H9 (cell line): ENCODE data around the gene PAK1. TPM values are rescaled to one million over a fixed set of nuclear protein-coding genes. Genes with fewer than 3 reads are reported as not detected.

Experiments used
- DNase-seq: peaks from one replicate; pipeline ENCODE4 v3.0.0-alpha.2; 2017
- H2AFZ ChIP-seq: one replicate; pipeline ENCODE4 v1.6.1; 2013; ENCODE audit warnings: mild to moderate bottlenecking, low read length, control low read depth, moderate library complexity
- H2AK5ac ChIP-seq: 2 replicates; pipeline ENCODE4 v1.6.1; 2013; ENCODE audit warnings: low read length, control low read depth, mixed read lengths; ENCODE audit not compliant: insufficient read length
- H2BK120ac ChIP-seq: one replicate; pipeline ENCODE4 v1.6.1; 2013; ENCODE audit warnings: low read depth, mild to moderate bottlenecking, low read length, control low read depth, inconsistent platforms; ENCODE audit not compliant: poor library complexity, severe bottlenecking
- H2BK12ac ChIP-seq: 2 replicates; pipeline ENCODE4 v1.6.1; 2013; ENCODE audit warnings: low read length, control low read depth, mixed read lengths, low read depth; ENCODE audit not compliant: insufficient read length
- H2BK15ac ChIP-seq: 2 replicates; pipeline ENCODE4 v1.6.1; 2013; ENCODE audit warnings: low read depth, low read length, control low read depth
- H2BK20ac ChIP-seq: one replicate; pipeline ENCODE4 v1.6.1; 2013; ENCODE audit warnings: low read depth, mild to moderate bottlenecking, low read length, control low read depth, inconsistent platforms; ENCODE audit not compliant: poor library complexity, severe bottlenecking
- H2BK5ac ChIP-seq: 2 replicates; pipeline ENCODE4 v1.6.1; 2013; ENCODE audit warnings: low read length, control low read depth, mixed read lengths; ENCODE audit not compliant: insufficient read length
- H3K14ac ChIP-seq: 2 replicates; pipeline ENCODE4 v1.6.1; 2013; ENCODE audit warnings: low read length, control low read depth; ENCODE audit not compliant: insufficient read depth
- H3K18ac ChIP-seq: 2 replicates; pipeline ENCODE4 v1.6.1; 2013; ENCODE audit warnings: low read depth, mild to moderate bottlenecking, mixed read lengths, low read length, control low read depth; ENCODE audit not compliant: insufficient read length
- H3K23ac ChIP-seq: 2 replicates; pipeline ENCODE4 v1.6.1; 2013; ENCODE audit warnings: low read length, control low read depth, mixed read lengths, low read depth; ENCODE audit not compliant: insufficient read length
- H3K23me2 ChIP-seq: 2 replicates; pipeline ENCODE4 v1.6.1; 2013; ENCODE audit warnings: low read depth, mild to moderate bottlenecking, mixed read lengths, low read length, control low read depth; ENCODE audit not compliant: insufficient read length, poor library complexity, severe bottlenecking
- H3K27ac ChIP-seq: 2 replicates; pipeline ENCODE4 v1.5.1; 2013; ENCODE audit warnings: low read length, control low read depth, mixed read lengths, low read depth; ENCODE audit not compliant: insufficient read length
- H3K27me3 ChIP-seq: 2 replicates; pipeline ENCODE4 v1.6.1; 2013; ENCODE audit warnings: low read length, control low read depth, inconsistent platforms; ENCODE audit not compliant: insufficient read depth
- H3K4ac ChIP-seq: 2 replicates; pipeline ENCODE4 v1.6.1; 2013; ENCODE audit warnings: low read depth, mild to moderate bottlenecking, control low read depth, inconsistent platforms, low read length, moderate library complexity
- H3K4me1 ChIP-seq: 2 replicates; pipeline ENCODE4 v1.6.1; 2013; ENCODE audit warnings: low read length, control low read depth, inconsistent platforms; ENCODE audit not compliant: insufficient read depth
- H3K4me2 ChIP-seq: 2 replicates; pipeline ENCODE4 v1.6.1; 2013; ENCODE audit warnings: low read length, control low read depth, mixed read lengths; ENCODE audit not compliant: insufficient read length, insufficient read depth
- H3K56ac ChIP-seq: 2 replicates; pipeline ENCODE4 v1.6.1; 2013; ENCODE audit warnings: low read depth, mild to moderate bottlenecking, mixed read lengths, low read length, control low read depth; ENCODE audit not compliant: insufficient read length
- H3K79me1 ChIP-seq: 2 replicates; pipeline ENCODE4 v1.6.1; 2013; ENCODE audit warnings: low read depth, mild to moderate bottlenecking, moderate library complexity, low read length, control low read depth, inconsistent platforms; ENCODE audit not compliant: insufficient read depth, poor library complexity, severe bottlenecking
- H3K79me2 ChIP-seq: 2 replicates; pipeline ENCODE4 v1.6.1; 2013; ENCODE audit warnings: low read length, control low read depth, inconsistent platforms; ENCODE audit not compliant: insufficient read depth
- H3K9ac ChIP-seq: 2 replicates; pipeline ENCODE4 v1.6.1; 2013; ENCODE audit warnings: low read length, control low read depth, mixed read lengths; ENCODE audit not compliant: insufficient read length; ENCODE audit errors: extremely low read depth
- H3K9me3 ChIP-seq: one replicate; pipeline ENCODE4 v1.6.1; 2013; ENCODE audit warnings: low read depth, low read length, inconsistent platforms; ENCODE audit not compliant: control insufficient read depth
- H3T11ph ChIP-seq: one replicate; pipeline ENCODE4 v1.6.1; 2013; ENCODE audit warnings: mild to moderate bottlenecking, low read length, control low read depth, inconsistent platforms
- H4K20me1 ChIP-seq: one replicate; pipeline ENCODE4 v1.6.1; 2013; ENCODE audit not compliant: control insufficient read depth, insufficient read length, insufficient read depth
- H4K5ac ChIP-seq: 2 replicates; pipeline ENCODE4 v1.6.1; 2013; ENCODE audit warnings: low read depth, mild to moderate bottlenecking, mixed read lengths, low read length, control low read depth; ENCODE audit not compliant: insufficient read length
- H4K8ac ChIP-seq: replicated peaks from 2 replicates; pipeline ENCODE4 v1.6.1; 2013; ENCODE audit warnings: low read length, control low read depth, mixed read lengths, low read depth; ENCODE audit not compliant: insufficient read length
- H4K91ac ChIP-seq: 2 replicates; pipeline ENCODE4 v1.6.1; 2013; ENCODE audit warnings: low read depth, mild to moderate bottlenecking, moderate library complexity, mixed read lengths, low read length, control low read depth; ENCODE audit not compliant: insufficient read length
- H3K27ac Mint-ChIP-seq, 3 experiments: 2 replicates in 2 of 3; 3 replicates in 1 of 3; pipeline ENCODE4 v1.8.0; 2020 to 2021; ENCODE audit warnings: mixed read lengths in 3 of 3, mild to moderate bottlenecking in 1 of 3, moderate library complexity in 1 of 3
- H3K27me3 Mint-ChIP-seq: 2 replicates; pipeline ENCODE4 v1.8.0; 2021; ENCODE audit warnings: low read depth, mild to moderate bottlenecking, moderate library complexity, mixed read lengths
- H3K36me3 Mint-ChIP-seq, 3 experiments: 2 replicates in 2 of 3; 3 replicates in 1 of 3; pipeline ENCODE4 v1.8.0; 2020 to 2021; ENCODE audit warnings: low read depth in 3 of 3, mixed read lengths in 3 of 3; ENCODE audit not compliant: insufficient read depth in 1 of 3
- H3K4me1 Mint-ChIP-seq, 2 experiments: 2 replicates each; pipeline ENCODE4 v1.8.0; 2020; ENCODE audit warnings: mixed read lengths in 2 of 2
- H3K4me3 Mint-ChIP-seq, 2 experiments: 2 replicates in 1 of 2; 3 replicates in 1 of 2; pipeline ENCODE4 v1.8.0; 2020 to 2021; ENCODE audit warnings: mild to moderate bottlenecking in 2 of 2, mixed read lengths in 2 of 2, moderate library complexity in 1 of 2
- H3K9me3 Mint-ChIP-seq, 2 experiments: 2 replicates in 1 of 2; 3 replicates in 1 of 2; pipeline ENCODE4 v1.8.0; 2020; ENCODE audit warnings: mild to moderate bottlenecking in 2 of 2, mixed read lengths in 2 of 2, moderate library complexity in 1 of 2
- CTCF ChIP-seq: fragments of 200-600 bp; sonication (generic); conservative IDR thresholded peaks from 3 replicates; pipeline ENCODE4 v1.8.0; 2021; ENCODE audit warnings: antibody characterized with exemption, mild to moderate bottlenecking
- WGBS: extraction: QIAGEN DNeasy Blood & Tissue Kit; methylation state at CpG from one replicate; pipeline ENCODE4 v1.1.7; 2013; ENCODE audit warnings: missing lambda C conversion rate, low lambda C conversion rate, mixed read lengths; ENCODE audit not compliant: insufficient read length; ENCODE audit errors: extremely low coverage; 5-methylcytosine and 5-hydroxymethylcytosine counted together
- total RNA-seq: library from RNA; stranded (reverse); gene quantifications from 2 replicates; pipeline ENCODE4 v1.2.1, GENCODE V29; 2021

The PAK1 gene
- total RNA-seq, 1 experiment from 2014 or later = 122 TPM

DNA sequence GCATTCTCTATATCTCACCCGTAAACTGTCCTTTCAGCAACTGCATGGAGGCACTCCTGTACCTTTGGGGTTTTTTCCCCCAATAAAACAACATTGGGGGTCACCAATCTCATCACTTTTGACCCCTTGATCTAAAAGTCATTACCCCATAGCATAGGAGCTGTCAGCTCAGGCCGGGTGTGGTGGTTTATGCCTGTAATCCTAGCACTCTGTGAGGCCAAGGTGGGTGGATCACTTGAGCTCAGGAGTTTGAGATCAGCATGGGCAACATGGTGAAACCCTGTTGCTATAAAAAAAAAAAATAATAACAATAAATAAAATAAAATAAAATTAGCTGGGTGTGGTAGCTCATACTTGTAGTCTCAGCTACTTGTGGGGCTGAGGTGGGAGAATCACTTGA lies 155.3 kb downstream of the PAK1 start:
- Histone ChIP-seq H3K79me1 (no peaks in the 10 kb centered on the region), H2BK5ac (no peak overlapping the region), H3K79me2 (no peaks in the 10 kb centered on the region), H2BK20ac (no peak overlapping the region), H4K91ac (no peak overlapping the region), H4K5ac (no peak overlapping the region), H3K27ac (no peak overlapping the region), H3K23me2 (no peaks in the 10 kb centered on the region), H3K56ac (no peak overlapping the region), H2BK120ac (no peak overlapping the region), H2BK12ac (no peak overlapping the region), H3T11ph (no peak overlapping the region), H3K9me3 (no peaks in the 10 kb centered on the region), H4K20me1 (no peaks in the 10 kb centered on the region), H3K27me3 (no peaks in the 10 kb centered on the region), H3K4me2 (no peak overlapping the region), H4K8ac (no peak overlapping the region), H3K4me1 (no peaks in the 10 kb centered on the region), H3K9ac (no peak overlapping the region), H3K18ac (no peak overlapping the region), H2AK5ac (no peak overlapping the region), H2AFZ (no peak overlapping the region), H2BK15ac (no peak overlapping the region), H3K14ac (no peak overlapping the region), H3K4ac (no peak overlapping the region), H3K23ac (no peak overlapping the region)
- peaks cover 9 to 16% (median 14%) of the 10 kb centered on the region in 3 experiments; a peak in 6 of 7 replicates for H3K36me3 Mint-ChIP-seq
- 0 out of 4 replicates have a peak, but pooled peaks cover 0 to 3% of the 10 kb centered on the region in 2 experiments for H3K4me1 Mint-ChIP-seq
- no peak overlapping the region for H3K4me3 Mint-ChIP-seq
- no peaks in the 10 kb centered on the region for H3K27me3 Mint-ChIP-seq
- TF ChIP-seq CTCF = no peak
- no peaks in the 10 kb centered on the region for H3K9me3 Mint-ChIP-seq
- no peak overlapping the region for H3K27ac Mint-ChIP-seq
- no CpG with 5 or more reads among the region's 2 CpGs for WGBS
- no peak for DNase-seq
